Retinal pigment epithelial cell (primary cell): ENCODE results near the gene ZCCHC7.
A peak's percentile ranks its signal among the peaks of the same experiment; 100 is the strongest.

ENCODE experiments used
- DNase-seq: peaks from one replicate; pipeline ENCODE4 v3.0.0-alpha.2; 2010; ENCODE audit warnings: low read depth
- H3K4me3 ChIP-seq: 2 replicates; pipeline ENCODE4 v1.5.1; 2011; ENCODE audit warnings: mild to moderate bottlenecking, low read length, control low read depth, moderate library complexity
- TF ChIP-seq, protein P1 (sequence below): conservative IDR thresholded peaks from 2 replicates; pipeline ENCODE4 v1.5.1; 2011; ENCODE audit warnings: low read depth, low read length, control low read depth, inconsistent platforms

The ZCCHC7 gene

DNA sequence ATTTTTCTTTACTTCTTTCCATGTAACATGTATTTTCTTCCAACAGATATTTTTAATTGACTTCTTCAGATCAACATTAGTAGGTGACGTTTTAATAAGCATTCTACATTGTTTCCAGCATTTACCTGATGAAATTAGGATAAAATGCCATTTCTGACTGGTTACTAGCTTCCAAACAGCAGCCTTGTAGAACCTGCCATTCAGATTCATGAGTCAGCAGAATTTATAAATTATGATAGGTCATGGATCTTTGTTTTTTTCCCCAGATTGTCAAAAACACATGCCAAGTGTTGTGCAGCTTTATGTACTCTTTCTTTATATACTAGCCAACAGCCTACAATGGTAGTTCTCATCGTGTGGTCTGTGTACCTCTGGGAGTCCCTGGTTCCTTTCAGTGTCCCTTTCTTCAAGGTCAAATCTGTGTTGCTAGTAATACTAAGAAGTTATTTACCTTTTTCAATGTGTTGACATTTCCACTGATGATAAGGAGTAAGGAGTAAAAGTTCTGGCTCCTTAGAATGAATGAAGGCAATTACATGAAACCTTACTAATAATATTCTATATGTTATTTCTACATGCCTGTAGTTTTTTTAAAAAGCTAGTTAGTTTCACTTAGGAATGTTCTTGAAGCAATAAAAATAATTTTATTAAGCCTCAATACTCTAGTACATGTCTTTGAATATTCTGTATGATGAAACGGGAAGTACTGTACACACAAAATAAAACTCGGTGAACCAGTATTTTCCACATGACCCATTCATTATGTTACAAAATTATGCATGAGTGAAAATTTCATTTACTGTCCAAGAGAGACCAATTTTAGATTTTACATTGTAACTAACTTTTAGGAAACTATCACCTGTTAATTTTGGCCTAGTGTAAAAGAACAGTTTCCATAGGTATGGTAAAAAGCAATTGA, 135.8 kb downstream of the ZCCHC7 start:
- TF ChIP-seq, protein P1, sequence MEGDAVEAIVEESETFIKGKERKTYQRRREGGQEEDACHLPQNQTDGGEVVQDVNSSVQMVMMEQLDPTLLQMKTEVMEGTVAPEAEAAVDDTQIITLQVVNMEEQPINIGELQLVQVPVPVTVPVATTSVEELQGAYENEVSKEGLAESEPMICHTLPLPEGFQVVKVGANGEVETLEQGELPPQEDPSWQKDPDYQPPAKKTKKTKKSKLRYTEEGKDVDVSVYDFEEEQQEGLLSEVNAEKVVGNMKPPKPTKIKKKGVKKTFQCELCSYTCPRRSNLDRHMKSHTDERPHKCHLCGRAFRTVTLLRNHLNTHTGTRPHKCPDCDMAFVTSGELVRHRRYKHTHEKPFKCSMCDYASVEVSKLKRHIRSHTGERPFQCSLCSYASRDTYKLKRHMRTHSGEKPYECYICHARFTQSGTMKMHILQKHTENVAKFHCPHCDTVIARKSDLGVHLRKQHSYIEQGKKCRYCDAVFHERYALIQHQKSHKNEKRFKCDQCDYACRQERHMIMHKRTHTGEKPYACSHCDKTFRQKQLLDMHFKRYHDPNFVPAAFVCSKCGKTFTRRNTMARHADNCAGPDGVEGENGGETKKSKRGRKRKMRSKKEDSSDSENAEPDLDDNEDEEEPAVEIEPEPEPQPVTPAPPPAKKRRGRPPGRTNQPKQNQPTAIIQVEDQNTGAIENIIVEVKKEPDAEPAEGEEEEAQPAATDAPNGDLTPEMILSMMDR: no peak
- no peak overlapping the region for H3K4me3 ChIP-seq
- DNase-seq: no peak

DNA sequence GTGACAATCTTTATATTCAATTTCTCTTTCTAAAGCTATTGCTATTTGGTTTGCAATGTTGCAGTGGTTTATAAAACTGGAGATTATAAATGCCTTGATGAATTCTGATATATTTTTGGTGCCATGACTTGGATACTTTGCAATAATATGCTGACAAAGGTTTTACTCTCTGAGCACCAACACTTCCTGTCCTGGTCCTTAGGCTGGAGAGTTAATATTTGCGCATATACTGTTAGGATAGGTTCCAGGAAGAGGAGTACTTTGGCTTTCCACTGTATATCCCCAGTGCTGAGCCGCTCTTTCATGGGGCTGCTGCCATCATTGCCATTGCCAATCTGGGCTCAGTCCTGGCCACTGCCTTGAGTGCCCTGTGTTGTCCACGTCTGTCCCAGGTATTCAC, 139.6 kb downstream of the ZCCHC7 start:
- TF ChIP-seq, protein P1: no peak
- DNase-seq: no peak
- H3K4me3 ChIP-seq: no peak overlapping the region

DNA sequence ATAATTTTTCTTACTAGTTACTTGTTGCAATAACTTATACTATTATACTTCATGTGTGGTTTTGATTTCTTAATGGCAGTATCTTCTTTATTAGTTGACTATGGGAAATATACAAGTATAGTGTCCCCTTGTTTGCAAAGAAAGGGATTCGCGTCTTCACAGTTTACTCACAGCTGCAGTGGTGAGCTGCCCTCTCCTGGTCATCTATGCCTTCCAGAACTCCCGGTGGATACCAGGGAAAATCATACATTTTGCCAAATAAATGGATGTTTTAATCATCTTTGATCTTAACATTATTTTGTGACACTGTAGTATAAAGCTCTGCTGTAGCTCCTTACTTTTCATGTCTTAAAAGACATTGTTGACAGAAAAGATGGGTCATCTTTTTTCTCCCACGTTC, 142.0 kb downstream of the ZCCHC7 start:
- no peak for DNase-seq
- no peak overlapping the region for H3K4me3 ChIP-seq
- TF ChIP-seq, protein P1: peak; percentile 88

GRCh38 chr9:37264539-37264938, 144.2 kb downstream of the ZCCHC7 start:
- no peak overlapping the region for H3K4me3 ChIP-seq
- no peak for DNase-seq
- TF ChIP-seq, protein P1: no peak

DNA sequence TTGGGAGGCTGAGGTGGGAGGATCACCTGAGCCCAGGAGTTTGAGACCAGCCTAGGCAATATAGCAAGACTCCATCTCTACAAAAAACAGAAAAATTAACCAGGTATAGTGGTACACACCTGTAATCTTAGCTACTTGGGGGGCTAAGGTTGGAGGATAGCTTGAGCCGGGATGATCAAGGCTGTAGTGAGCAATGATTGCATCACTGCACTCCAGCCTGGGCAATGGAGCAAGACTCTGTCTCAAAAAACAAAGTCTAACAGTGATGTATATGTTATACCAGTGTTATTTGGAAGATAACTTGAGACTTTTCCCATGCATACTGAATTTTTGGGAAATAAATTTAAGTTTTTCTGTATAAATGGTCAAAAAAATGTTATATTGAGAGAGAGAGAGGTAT, 146.3 kb downstream of the ZCCHC7 start:
- H3K4me3 ChIP-seq: no peak overlapping the region
- no peak for DNase-seq
- TF ChIP-seq, protein P1: no peak

DNA sequence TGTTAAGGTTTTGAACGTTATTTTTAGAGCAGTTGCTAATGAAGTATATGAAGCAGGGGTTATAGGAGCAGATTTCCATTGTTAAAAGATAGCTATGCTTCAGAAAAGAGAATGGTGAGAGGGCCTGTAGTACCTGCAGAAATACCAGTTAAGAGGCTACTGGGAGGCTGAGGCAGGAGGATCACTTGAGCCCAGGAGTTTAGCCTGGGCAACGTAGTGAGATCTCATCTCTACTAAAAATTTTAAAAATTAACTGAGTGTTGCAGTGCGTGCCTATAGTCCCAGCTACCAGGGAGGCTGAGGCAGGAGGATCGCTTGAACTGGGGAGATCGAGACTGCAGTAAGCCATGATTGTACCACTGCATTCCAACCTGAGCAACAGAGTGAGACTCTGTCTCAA, 148.8 kb downstream of the ZCCHC7 start:
- TF ChIP-seq, protein P1: no peak
- H3K4me3 ChIP-seq: no peak overlapping the region
- DNase-seq: no peak

GRCh38 chr9:37271679-37272078, 151.3 kb downstream of the ZCCHC7 start:
- TF ChIP-seq, protein P1: no peak
- H3K4me3 ChIP-seq: no peak overlapping the region
- DNase-seq: no peak
